Medulla oblongata (tissue), 1 donor: ENCODE data around the gene CHN2.

Experiments
- DNase-seq: peaks from one replicate; pipeline ENCODE4 v3.0.0-alpha.2; 2015; ENCODE audit errors: extremely low spot score

The CHN2 gene

DNA sequence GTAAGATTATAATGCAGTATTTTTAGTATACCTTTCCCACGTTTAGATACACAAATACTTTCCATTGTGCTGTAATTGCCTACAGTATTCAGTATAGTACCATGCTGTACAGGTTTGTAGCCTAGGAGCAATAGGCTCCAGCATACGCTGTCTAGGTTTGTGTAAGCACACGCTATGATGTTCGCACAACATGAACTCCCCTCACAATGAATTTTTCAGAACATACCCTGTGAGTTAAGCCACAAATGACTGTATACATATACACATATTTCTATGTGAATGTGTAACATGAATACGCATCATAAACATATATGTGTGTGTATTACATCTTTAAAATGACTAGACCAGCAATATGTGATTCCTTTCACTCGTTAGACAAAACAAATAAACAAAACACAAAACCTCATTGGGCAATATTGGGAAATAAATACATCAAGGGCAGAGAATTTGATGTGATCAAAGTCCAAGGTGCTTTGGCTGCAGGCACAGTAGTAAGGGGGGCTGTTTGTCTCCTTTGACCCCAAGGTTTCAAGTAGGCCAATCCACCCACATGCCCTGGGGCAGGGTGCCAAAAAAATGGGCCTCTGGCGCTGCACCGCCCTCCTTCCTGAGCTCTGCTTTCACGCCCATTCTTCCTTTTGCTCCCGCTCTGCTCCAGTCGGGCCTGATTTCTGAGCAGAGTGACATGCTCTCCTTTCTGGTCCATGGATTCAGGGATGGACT lies 33.9 kb downstream of the CHN2 start:
- DNase-seq: no peak

- no peak for DNase-seq
These were observed 34.5 kb downstream of the CHN2 start for GRCh38 chr7:29229066-29229465.

DNA sequence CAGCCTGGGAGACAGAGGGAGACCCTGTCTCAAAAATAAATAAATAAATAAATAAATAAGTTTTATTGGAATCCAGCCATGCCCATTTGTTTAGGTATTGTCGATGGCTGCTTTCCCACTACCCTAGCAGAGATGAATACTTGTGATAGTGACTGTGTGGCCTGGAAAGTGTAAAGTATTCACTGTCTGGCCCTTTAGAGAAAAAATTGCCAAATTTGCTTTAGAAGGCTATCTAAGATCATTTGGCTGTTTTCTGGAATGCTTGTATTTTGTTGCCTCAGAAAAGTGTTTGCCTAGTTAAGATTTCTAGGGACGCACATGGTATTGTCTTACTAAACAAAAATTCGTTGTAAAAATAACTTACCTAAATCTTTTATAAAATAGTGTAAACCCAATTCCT lies 35.4 kb downstream of the CHN2 start:
- no peak for DNase-seq

GRCh38 chr7:29230871-29231345 lies 36.3 kb downstream of the CHN2 start:
- DNase-seq: no peak

- DNase-seq: no peak
These were observed 37.2 kb downstream of the CHN2 start for GRCh38 chr7:29231671-29232232.

DNA sequence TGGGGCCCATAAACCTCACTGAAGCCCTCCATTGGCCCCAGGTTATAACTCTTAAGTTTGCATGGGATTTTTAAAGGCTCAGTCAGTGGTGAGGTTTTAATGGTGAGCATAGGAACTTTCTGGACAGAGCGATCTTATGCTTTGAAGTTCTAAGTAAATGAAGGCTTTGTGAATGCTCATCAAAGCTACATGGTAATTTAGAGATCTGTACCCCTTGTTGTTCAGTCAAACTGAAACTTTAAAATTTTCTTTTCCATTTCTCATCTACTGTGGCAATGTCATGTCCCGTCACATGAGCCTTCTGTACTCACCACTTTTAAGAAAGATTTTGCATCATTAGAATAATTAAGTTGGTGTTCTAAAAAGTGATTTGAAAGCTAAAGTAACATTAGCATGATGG lies 39.9 kb downstream of the CHN2 start:
- DNase-seq: no peak

- no peak for DNase-seq
These were observed 41.6 kb downstream of the CHN2 start for GRCh38 chr7:29236071-29236580.

DNA sequence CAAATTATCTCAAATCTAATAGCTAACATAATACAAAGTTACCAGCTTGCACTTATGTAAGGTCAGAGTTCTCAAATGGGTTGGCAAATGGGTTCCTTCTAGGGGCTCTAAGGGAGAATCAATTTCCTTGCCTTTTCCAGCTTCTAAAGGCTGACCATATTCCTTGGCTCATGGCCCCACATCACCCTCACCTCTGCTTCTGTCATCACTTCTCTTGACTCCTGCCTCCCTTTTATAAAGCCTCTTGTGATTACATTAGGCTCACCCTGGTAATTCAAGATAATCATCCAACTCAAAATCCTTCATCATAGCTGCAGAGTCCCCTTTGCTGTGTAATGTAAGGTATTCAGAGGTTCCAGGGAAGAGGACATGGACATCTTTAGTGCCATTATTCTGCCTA lies 42.1 kb downstream of the CHN2 start:
- no peak for DNase-seq

DNA sequence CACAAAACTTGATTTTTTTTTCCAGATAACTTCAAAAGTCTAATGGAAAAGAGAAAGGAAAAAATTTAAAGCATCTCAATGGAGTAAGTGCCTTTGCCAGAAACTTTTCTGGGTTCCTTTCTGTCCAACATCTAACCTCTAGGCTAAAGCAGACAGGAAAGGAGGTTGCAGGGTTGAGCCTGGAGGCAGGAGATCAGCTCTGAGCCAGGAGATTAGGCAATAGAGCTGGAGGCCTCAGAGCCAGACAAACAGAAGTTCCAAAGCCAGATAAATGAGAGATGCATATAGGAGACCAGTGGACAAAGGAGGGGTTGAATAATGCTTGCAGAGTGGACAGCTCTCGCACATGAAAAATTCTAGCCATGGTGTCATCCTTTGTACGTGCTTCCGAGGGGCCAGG lies 42.9 kb downstream of the CHN2 start:
- DNase-seq: no peak

DNA sequence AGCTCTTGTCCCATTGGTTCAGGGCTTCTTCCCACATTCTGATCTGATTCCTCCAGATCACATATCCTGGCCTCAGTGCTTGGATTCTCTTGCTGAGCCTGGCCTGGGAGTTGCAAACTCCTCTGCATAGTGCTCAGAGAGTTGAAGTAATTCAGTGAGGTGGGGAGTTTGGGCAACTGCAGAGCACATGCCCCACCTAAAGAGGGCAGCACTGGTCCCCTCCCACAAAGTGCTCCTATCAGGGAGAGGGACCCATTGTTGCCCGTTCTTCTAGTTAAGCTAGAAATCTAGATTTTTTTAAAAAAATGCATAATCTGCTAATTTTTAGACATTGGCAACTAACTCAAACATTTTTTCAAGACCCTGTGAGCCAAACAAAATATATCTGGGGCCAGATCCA lies 45.1 kb downstream of the CHN2 start:
- DNase-seq: no peak

- no peak for DNase-seq
These were observed 47.7 kb downstream of the CHN2 start for GRCh38 chr7:29242265-29242664.

DNA sequence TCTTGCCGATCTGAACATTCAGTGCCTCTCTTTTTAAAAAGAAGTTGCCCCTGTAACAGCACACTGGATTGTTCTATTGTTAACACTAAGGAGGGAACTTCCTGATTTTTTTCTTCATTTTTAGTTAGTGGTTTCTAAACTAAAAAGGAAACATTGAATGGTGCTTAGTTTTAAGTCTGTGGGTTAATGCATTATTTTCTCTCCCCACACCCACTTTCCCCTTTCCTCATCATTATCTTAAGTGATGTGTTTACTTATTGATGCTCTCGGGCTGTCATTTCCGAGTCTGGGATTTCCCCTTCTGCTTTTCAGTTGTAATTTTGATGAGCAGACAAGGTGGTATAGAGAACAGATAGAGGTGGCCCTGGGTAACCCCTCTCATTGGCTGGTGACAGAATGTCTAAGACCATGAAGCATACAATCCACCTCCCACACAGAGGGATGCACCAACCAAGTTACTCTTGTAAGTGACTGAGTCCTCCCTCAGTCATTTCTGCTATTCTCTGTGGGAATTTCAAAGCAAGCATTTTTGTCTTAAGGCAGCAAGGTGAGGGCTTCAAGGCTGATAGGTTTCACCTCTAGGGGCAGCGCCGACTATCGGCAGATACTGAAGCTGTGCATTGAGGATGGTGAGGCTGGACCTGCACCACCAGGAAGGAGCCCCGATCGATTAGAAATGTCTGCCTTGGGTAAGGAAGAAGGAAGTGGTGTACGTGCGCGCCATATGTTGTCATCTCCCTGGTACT lies 49.5 kb downstream of the CHN2 start:
- DNase-seq: no peak

DNA sequence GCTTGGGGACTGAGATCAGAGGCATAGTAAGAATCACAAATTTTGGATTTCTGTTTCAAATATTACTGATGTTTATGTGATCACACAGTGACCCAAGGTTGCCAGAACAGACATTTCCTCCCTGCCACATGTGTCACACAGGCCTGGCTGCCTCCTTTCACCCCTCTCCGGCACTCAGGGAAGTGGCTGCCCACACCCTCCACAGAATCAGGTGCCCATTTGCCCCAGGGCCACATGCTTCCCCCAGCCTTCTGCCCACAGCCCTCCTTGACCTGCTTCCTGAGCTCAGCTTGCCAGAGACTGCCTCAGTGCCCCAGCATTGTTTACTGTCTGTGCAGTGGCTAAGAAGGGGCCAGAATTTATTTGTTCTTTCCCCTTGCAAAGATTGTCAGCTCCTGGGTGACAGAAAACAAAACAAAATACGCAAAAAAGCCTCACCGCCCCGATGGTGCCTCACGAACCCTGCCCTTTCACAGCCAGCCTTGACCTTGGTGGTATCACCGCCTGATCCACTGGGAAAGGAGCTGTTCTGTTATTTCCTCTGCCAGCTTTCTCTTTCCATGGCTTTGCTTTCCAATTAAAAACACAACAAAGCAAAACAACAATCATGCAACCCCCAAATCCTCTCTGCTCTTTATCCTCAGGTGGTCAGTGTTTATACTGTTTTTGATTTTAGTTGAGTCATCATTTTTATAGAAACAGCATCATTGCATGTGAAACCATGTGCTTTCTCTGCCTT lies 52.8 kb downstream of the CHN2 start:
- no peak for DNase-seq

- DNase-seq: no peak
These were observed 53.3 kb downstream of the CHN2 start for GRCh38 chr7:29247963-29248236.

GRCh38 chr7:29248713-29249382 lies 54.3 kb downstream of the CHN2 start:
- DNase-seq: no peak

DNA sequence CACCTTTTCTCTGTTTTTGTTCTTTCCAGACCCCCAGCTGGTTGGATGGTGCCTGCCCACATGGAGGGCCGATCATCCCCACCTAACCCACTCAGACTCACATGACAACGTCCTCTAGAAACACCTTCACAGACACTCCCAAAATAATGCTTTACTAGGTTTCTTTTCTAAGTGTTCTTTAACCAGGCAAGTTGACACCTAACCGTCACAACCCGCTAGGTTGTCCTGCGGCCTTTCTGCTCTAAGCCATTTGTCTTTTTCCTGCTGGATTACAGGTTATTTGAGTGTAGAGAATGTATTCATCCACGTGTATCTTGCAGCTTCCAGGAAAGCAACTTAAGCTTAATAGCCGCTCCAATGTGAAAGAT lies 54.8 kb downstream of the CHN2 start:
- no peak for DNase-seq

GRCh38 chr7:29249860-29250259 lies 55.3 kb downstream of the CHN2 start:
- DNase-seq: no peak

GRCh38 chr7:29253225-29253624 lies 58.6 kb downstream of the CHN2 start:
- no peak for DNase-seq

DNA sequence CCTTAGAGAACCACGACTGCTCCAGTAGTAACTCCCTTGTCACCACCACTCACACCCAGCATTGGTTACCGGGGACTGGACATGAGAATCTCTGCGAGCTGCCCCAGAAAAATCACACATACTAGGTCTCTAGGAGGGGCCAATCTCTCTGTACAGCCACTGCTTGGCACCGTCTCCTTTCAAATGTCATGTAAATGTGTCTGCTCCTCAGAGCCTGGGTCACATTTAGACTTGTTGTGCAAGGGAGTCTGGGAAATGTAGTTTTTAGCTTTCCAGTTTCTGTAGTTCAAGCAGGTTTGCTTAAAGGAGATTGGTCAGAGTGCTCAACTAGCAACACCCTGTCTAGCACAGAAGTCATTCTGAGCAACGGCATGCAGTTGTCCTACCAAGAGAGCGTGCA lies 60.0 kb downstream of the CHN2 start:
- no peak for DNase-seq

- no peak for DNase-seq
These were observed 60.8 kb downstream of the CHN2 start for GRCh38 chr7:29255199-29255878.
